Breast epithelium (tissue), 4 donors: ENCODE data around the gene OSBPL1A. TPM values are rescaled to one million over a fixed set of nuclear protein-coding genes. Genes with fewer than 3 reads are reported as not detected.

Experiments used
- DNase-seq, 2 donors: peaks; one replicate each; pipeline ENCODE4 v3.0.0-alpha.2; 2019; ENCODE audit warnings: low spot score in 2 of 2
- H3K27ac ChIP-seq, 2 donors: fragments of 200-600 bp; sonication (generic) in 1 of 2; one replicate each; pipeline ENCODE4 v1.5.1; 2016 to 2019; ENCODE audit warnings: mild to moderate bottlenecking in 1 of 2
- H3K27me3 ChIP-seq, 2 donors: fragments of 200-600 bp; sonication (generic) in 1 of 2; one replicate each; pipeline versions ENCODE4 v1.5.1 to v1.6.0; 2017 to 2019; ENCODE audit warnings: control low read depth in 1 of 2, mild to moderate bottlenecking in 1 of 2
- H3K36me3 ChIP-seq: fragments of 200-600 bp; one replicate; pipeline ENCODE4 v1.5.1; 2019
- H3K4me1 ChIP-seq, 2 donors: fragments of 200-600 bp; sonication (generic); one replicate each; pipeline ENCODE4 v1.5.1; 2016 to 2019; ENCODE audit warnings: control low read depth in 1 of 2
- H3K4me3 ChIP-seq, 3 donors: fragments of 200-600 bp; sonication (generic); 1 replicate in 2 of 3; 2 replicates in 1 of 3; pipeline ENCODE4 v1.5.1; 2016 to 2019; ENCODE audit warnings: mild to moderate bottlenecking in 3 of 3, moderate library complexity in 2 of 3
- H3K9me3 ChIP-seq, 2 donors: fragments of 200-600 bp; sonication (generic) in 1 of 2; one replicate each; pipeline ENCODE4 v1.5.1; 2016 to 2019; ENCODE audit warnings: control low read depth in 1 of 2
- CTCF ChIP-seq, 3 donors: fragments of 450-650 bp; IDR thresholded peaks; one replicate each; pipeline ENCODE4 v1.5.1; 2016 to 2017; ENCODE audit warnings: antibody characterized with exemption in 3 of 3, mild to moderate bottlenecking in 3 of 3, moderate library complexity in 3 of 3
- POLR2A ChIP-seq: fragments of 450-650 bp; IDR thresholded peaks from one replicate; pipeline ENCODE4 v1.6.1; 2016; ENCODE audit warnings: antibody characterized with exemption, mild to moderate bottlenecking, moderate library complexity
- POLR2AphosphoS5 ChIP-seq, 3 donors: sonication (generic); formaldehyde crosslinking; IDR thresholded peaks; one replicate each; pipeline ENCODE4 v1.6.1; 2017; ENCODE audit warnings: antibody characterized with exemption in 3 of 3
- intact Hi-C: fragments of 100-400 bp; cut with DNase I; formaldehyde crosslinking; loops from one replicate; pipeline ENCODE4 v1.15.1; 2023; ENCODE audit warnings: low total_unique reads
- total RNA-seq, 3 donors: library from RNA; depleted of rRNA; stranded (reverse); fragments of >200 nt; gene quantifications; one replicate each; pipeline ENCODE4 v1.1.0, GENCODE V29; 2016

OSBPL1A gene
- total RNA-seq, 3 donors from 2014 or later: 61.1 to 84.3 (median 77.0) TPM

GRCh38 chr18:24369426-24369825, 28.2 kb downstream of the OSBPL1A start:
- intact Hi-C loops: no loop called here
- H3K27ac ChIP-seq: no peak overlapping the region
- H3K36me3 ChIP-seq: no peaks in the 10 kb centered on the region
- H3K4me3 ChIP-seq: no peak overlapping the region
- no peak for DNase-seq
- TF ChIP-seq CTCF (IDR thresholded peaks at IDR 0.05): no peak
- TF ChIP-seq POLR2A: no peak
- TF ChIP-seq POLR2AphosphoS5 (IDR thresholded peaks at IDR 0.05): no peak
- no peaks in the 10 kb centered on the region for H3K9me3 ChIP-seq
- H3K4me1 ChIP-seq: no peaks in the 10 kb centered on the region
- no peaks in the 10 kb centered on the region for H3K27me3 ChIP-seq

GRCh38 chr18:24368749-24369148, 28.9 kb downstream of the OSBPL1A start:
- Histone ChIP-seq H3K27me3 (no peaks in the 10 kb centered on the region), H3K4me1 (no peaks in the 10 kb centered on the region), H3K27ac (no peak overlapping the region), H3K9me3 (no peaks in the 10 kb centered on the region), H3K4me3 (no peak overlapping the region), H3K36me3 (no peaks in the 10 kb centered on the region)
- intact Hi-C loops: no loop called here
- no peak for DNase-seq
- TF ChIP-seq POLR2AphosphoS5 (IDR thresholded peaks at IDR 0.05) (no peak), POLR2A (no peak), CTCF (IDR thresholded peaks at IDR 0.05) (no peak)

- Histone ChIP-seq H3K9me3 (no peaks in the 10 kb centered on the region), H3K36me3 (no peaks in the 10 kb centered on the region), H3K4me3 (no peak overlapping the region), H3K4me1 (no peaks in the 10 kb centered on the region), H3K27ac (no peak overlapping the region), H3K27me3 (no peaks in the 10 kb centered on the region)
- TF ChIP-seq CTCF (IDR thresholded peaks at IDR 0.05) (no peak), POLR2A (no peak), POLR2AphosphoS5 (IDR thresholded peaks at IDR 0.05) (no peak)
- intact Hi-C loops: no loop called here
- no peak for DNase-seq
Observed at GRCh38 chr18:24366328-24366727, 31.3 kb downstream of the OSBPL1A start.

- Histone ChIP-seq H3K4me3 (no peak overlapping the region), H3K36me3 (no peaks in the 10 kb centered on the region), H3K9me3 (no peaks in the 10 kb centered on the region), H3K27ac (no peak overlapping the region), H3K4me1 (peaks cover 0 to 4% of the 10 kb centered on the region in 2 donors), H3K27me3 (no peaks in the 10 kb centered on the region)
- no peak for DNase-seq
- intact Hi-C loops: no loop called here
- TF ChIP-seq CTCF (IDR thresholded peaks at IDR 0.05): no peak
- TF ChIP-seq POLR2A: no peak
- TF ChIP-seq POLR2AphosphoS5 (IDR thresholded peaks at IDR 0.05): no peak
Observed at GRCh38 chr18:24364177-24364576, 33.4 kb downstream of the OSBPL1A start.

GRCh38 chr18:24362757-24363156, 34.9 kb downstream of the OSBPL1A start:
- peak; percentile 51 to 58 for DNase-seq
- Histone ChIP-seq H3K36me3 (no peaks in the 10 kb centered on the region), H3K4me1 (peaks cover 0 to 4% of the 10 kb centered on the region in 2 donors), H3K4me3 (peak overlapping the region in 1 of 3 donors; percentile 36), H3K27ac (peak overlapping the region; percentile 9 to 72), H3K27me3 (no peaks in the 10 kb centered on the region), H3K9me3 (no peaks in the 10 kb centered on the region)
- TF ChIP-seq POLR2A (no peak), CTCF (IDR thresholded peaks at IDR 0.05) (no peak), POLR2AphosphoS5 (IDR thresholded peaks at IDR 0.05) (no peak)
- intact Hi-C loops: no loop called here
